Natural killer cell (primary cell): ENCODE measurements around the gene NCBP1. TPM values are rescaled to one million over a fixed set of nuclear protein-coding genes. Genes with fewer than 3 reads are reported as not detected.

Experiments used
- ATAC-seq, 3 donors: fragments of 150-1000 bp in 2 of 3; fragments of 200-7000 bp in 1 of 3; cut with Tn5 transposase; 1 replicate in 1 of 3; 2 replicates in 2 of 3; pipeline ENCODE4 v1.10.0; 2021; ENCODE audit warnings: mild to moderate bottlenecking in 2 of 3, moderate library complexity in 2 of 3
- DNase-seq, 2 donors: peaks; one replicate each; pipeline versions ENCODE4 v3.0.0 to v3.0.0-alpha.2; 2013 to 2021; ENCODE audit warnings: mixed read lengths in 1 of 2
- H3K27ac ChIP-seq: one replicate; pipeline ENCODE4 v1.5.1; 2013; ENCODE audit warnings: mild to moderate bottlenecking, low read length
- H3K27me3 ChIP-seq: one replicate; pipeline ENCODE4 v1.6.1; 2013; ENCODE audit warnings: low read length; ENCODE audit not compliant: control insufficient read depth, insufficient read depth
- H3K36me3 ChIP-seq: one replicate; pipeline ENCODE4 v1.6.1; 2013; ENCODE audit warnings: low read length; ENCODE audit not compliant: control insufficient read depth, insufficient read depth
- H3K4me1 ChIP-seq: one replicate; pipeline ENCODE4 v1.6.1; 2013; ENCODE audit warnings: low read length; ENCODE audit not compliant: control insufficient read depth, insufficient read depth
- H3K4me3 ChIP-seq: one replicate; pipeline ENCODE4 v1.5.1; 2013; ENCODE audit warnings: low read length
- H3K9me3 ChIP-seq: one replicate; pipeline ENCODE4 v1.6.1; 2013; ENCODE audit warnings: low read length; ENCODE audit not compliant: control insufficient read depth, insufficient read depth
- H3K27ac Mint-ChIP-seq, 2 donors: one replicate each; pipeline ENCODE4 v1.8.0; 2022; ENCODE audit warnings: mild to moderate bottlenecking in 2 of 2, mixed read lengths in 2 of 2, moderate library complexity in 1 of 2
- H3K27me3 Mint-ChIP-seq, 2 donors: one replicate each; pipeline ENCODE4 v1.8.0; 2022; ENCODE audit warnings: low read depth in 2 of 2, mixed read lengths in 2 of 2
- H3K36me3 Mint-ChIP-seq: one replicate; pipeline ENCODE4 v1.8.0; 2022; ENCODE audit warnings: mixed read lengths
- H3K4me1 Mint-ChIP-seq, 2 donors: one replicate each; pipeline ENCODE4 v1.8.0; 2022; ENCODE audit warnings: mixed read lengths in 2 of 2
- H3K4me3 Mint-ChIP-seq: one replicate; pipeline ENCODE4 v1.8.0; 2022; ENCODE audit warnings: mild to moderate bottlenecking, moderate library complexity, mixed read lengths
- H3K9me3 Mint-ChIP-seq, 2 donors: one replicate each; pipeline ENCODE4 v1.8.0; 2022; ENCODE audit warnings: mixed read lengths in 2 of 2
- CTCF ChIP-seq: fragments of 200-600 bp; IDR thresholded peaks from one replicate; pipeline ENCODE4 v1.8.0; 2022; ENCODE audit warnings: antibody characterized with exemption
- WGBS: methylation state at CpG from one replicate; pipeline ENCODE4 v1.1.7; 2013; ENCODE audit warnings: missing lambda C conversion rate; ENCODE audit not compliant: insufficient coverage; 5-methylcytosine and 5-hydroxymethylcytosine counted together
- intact Hi-C: fragments of 100-400 bp; cut with micrococcal nuclease; formaldehyde crosslinking; loops from one replicate; pipeline ENCODE4 v1.14.2; 2022
- total RNA-seq, 4 donors: library from RNA; stranded (reverse); fragments of 120-200 nt in 1 of 4; gene quantifications; one replicate each; pipeline versions ENCODE4 v1.2.3 to v1.2.4, GENCODE V29; 2013 to 2022

Gene NCBP1
- total RNA-seq, 3 donors from 2014 or later (not counting 1 experiment from before 2014, with no cell fraction given) = 39.3 to 55.2 (median 51.2) TPM

- H3K27ac ChIP-seq = no peak overlapping the region
- intact Hi-C loops = no loop called here
- no peaks in the 10 kb centered on the region for H3K27me3 ChIP-seq
- DNase-seq (no peak), ATAC-seq (no peak)
- Mint-ChIP-seq H3K4me1 (peaks cover 7 to 8% of the 10 kb centered on the region in 2 donors), H3K4me3 (no peak overlapping the region), H3K27ac (peak overlapping the region; percentile 50 to 54), H3K36me3 (peaks cover 46% of the 10 kb centered on the region), H3K9me3 (no peaks in the 10 kb centered on the region), H3K27me3 (no peaks in the 10 kb centered on the region)
- H3K4me1 ChIP-seq = no peaks in the 10 kb centered on the region
- peaks cover 97% of the 10 kb centered on the region for H3K36me3 ChIP-seq
- TF ChIP-seq CTCF = no peak
- no peak overlapping the region for H3K4me3 ChIP-seq
- 94% methylated on average over 3 of the region's 3 CpGs for WGBS
- no peaks in the 10 kb centered on the region for H3K9me3 ChIP-seq
Observed at GRCh38 chr9:97670586-97670985, 37.0 kb downstream of the NCBP1 start.

GRCh38 chr9:97672403-97672802 lies 38.8 kb downstream of the NCBP1 start:
- Mint-ChIP-seq H3K9me3 (no peaks in the 10 kb centered on the region), H3K27me3 (no peaks in the 10 kb centered on the region), H3K4me3 (no peak overlapping the region), H3K4me1 (no peaks in the 10 kb centered on the region), H3K27ac (no peak overlapping the region), H3K36me3 (peaks cover 42% of the 10 kb centered on the region)
- WGBS = 100% methylated on average over 1 of the region's 3 CpGs
- ATAC-seq (no peak), DNase-seq (no peak)
- no peaks in the 10 kb centered on the region for H3K9me3 ChIP-seq
- intact Hi-C loops = no loop called here
- H3K4me1 ChIP-seq = no peaks in the 10 kb centered on the region
- peaks cover 96% of the 10 kb centered on the region for H3K36me3 ChIP-seq
- TF ChIP-seq CTCF = no peak
- no peak overlapping the region for H3K27ac ChIP-seq
- no peaks in the 10 kb centered on the region for H3K27me3 ChIP-seq
- H3K4me3 ChIP-seq = no peak overlapping the region

GRCh38 chr9:97673922-97674321 lies 40.3 kb downstream of the NCBP1 start:
- Mint-ChIP-seq H3K27ac (peak overlapping the region in 1 of 2 donors; percentile 22), H3K36me3 (peaks cover 38% of the 10 kb centered on the region)
- no peaks in the 10 kb centered on the region for H3K4me1 ChIP-seq

More at GRCh38 chr9:97673922-97674321, 40.3 kb downstream of the NCBP1 start:
- Histone ChIP-seq H3K27ac (no peak overlapping the region), H3K27me3 (no peaks in the 10 kb centered on the region), H3K36me3 (peaks cover 89% of the 10 kb centered on the region), H3K9me3 (no peaks in the 10 kb centered on the region), H3K4me3 (no peak overlapping the region)
- intact Hi-C loops = no loop called here
- no peaks in the 10 kb centered on the region for H3K9me3 Mint-ChIP-seq
- DNase-seq = no peak
- TF ChIP-seq CTCF = no peak
- ATAC-seq = no peak
- H3K4me3 Mint-ChIP-seq = no peak overlapping the region
- H3K27me3 Mint-ChIP-seq = no peaks in the 10 kb centered on the region
- WGBS = 94% methylated on average over 2 of the region's 3 CpGs
- H3K4me1 Mint-ChIP-seq = no peaks in the 10 kb centered on the region
